K562 (cell line): Measurements from ENCODE around the gene CBX1. TPM values are rescaled to one million over a fixed set of nuclear protein-coding genes. Genes with fewer than 3 reads are reported as not detected.

Experiments
- MTA2 ChIP-seq: fragments of 450-650 bp; IDR thresholded peaks from 2 replicates; pipeline ENCODE4 v1.6.1; 2016; ENCODE audit warnings: low read depth
- TEAD2 ChIP-seq: fragments of 450-650 bp; IDR thresholded peaks from 2 replicates; pipeline ENCODE4 v1.6.1; 2016; ENCODE audit warnings: missing genetic modification characterization, control low read depth, missing compliant biosample characterization
- ZNF436 ChIP-seq: fragments of 250-450, 450-650 bp; sonication (Bioruptor Pico); formaldehyde crosslinking; IDR thresholded peaks from 2 replicates; pipeline ENCODE4 v1.7.0; 2020; ENCODE audit warnings: mild to moderate bottlenecking
- polyA plus RNA-seq, 8 experiments: library from polyadenylated mRNA; depleted of rRNA in 4 of 8; stranded (reverse) in 5 of 8; unstranded in 3 of 8; fragments of >200 nt; fragmentation: Nextera tagmentation in 2 of 8; fragmentation: Illumina TruSeq in 1 of 8; extraction: Ambion mirVana in 2 of 8; extraction: Trizol in 1 of 8; gene quantifications; 2 replicates each; pipeline versions ENCODE4 v1.2.1 to v1.2.3, GENCODE V29; 2011 to 2014; ENCODE audit warnings: inconsistent platforms in 1 of 8, missing spikeins in 1 of 8
- total RNA-seq, 7 experiments: library from RNA; depleted of rRNA in 6 of 7; stranded (reverse); fragments of >200 nt in 6 of 7; fragmentation: Illumina TruSeq in 2 of 7; extraction: Trizol in 2 of 7; gene quantifications; 2 replicates each; pipeline versions ENCODE4 v1.2.1 to v1.2.3, GENCODE V29; 2011 to 2021; ENCODE audit warnings: low replicate concordance in 1 of 7
- TF ChIP-seq, protein P1 (sequence below): fragments of 200-600 bp; sonication (generic); IDR thresholded peaks from one replicate; pipeline ENCODE4 v1.6.1; 2012; ENCODE audit warnings: mild to moderate bottlenecking, low read depth, low read length, inconsistent platforms

The CBX1 gene
- total and polyA plus RNA-seq, 9 of the 15 experiments (the other 6 are each of a cell fraction or from before 2014, with no cell fraction given), result 10.6 to 95.7 (median 52.7) TPM

GRCh38 chr17:48027322-48027981 lies 73.8 kb downstream of the CBX1 start (continued):
- TF ChIP-seq, protein P1, sequence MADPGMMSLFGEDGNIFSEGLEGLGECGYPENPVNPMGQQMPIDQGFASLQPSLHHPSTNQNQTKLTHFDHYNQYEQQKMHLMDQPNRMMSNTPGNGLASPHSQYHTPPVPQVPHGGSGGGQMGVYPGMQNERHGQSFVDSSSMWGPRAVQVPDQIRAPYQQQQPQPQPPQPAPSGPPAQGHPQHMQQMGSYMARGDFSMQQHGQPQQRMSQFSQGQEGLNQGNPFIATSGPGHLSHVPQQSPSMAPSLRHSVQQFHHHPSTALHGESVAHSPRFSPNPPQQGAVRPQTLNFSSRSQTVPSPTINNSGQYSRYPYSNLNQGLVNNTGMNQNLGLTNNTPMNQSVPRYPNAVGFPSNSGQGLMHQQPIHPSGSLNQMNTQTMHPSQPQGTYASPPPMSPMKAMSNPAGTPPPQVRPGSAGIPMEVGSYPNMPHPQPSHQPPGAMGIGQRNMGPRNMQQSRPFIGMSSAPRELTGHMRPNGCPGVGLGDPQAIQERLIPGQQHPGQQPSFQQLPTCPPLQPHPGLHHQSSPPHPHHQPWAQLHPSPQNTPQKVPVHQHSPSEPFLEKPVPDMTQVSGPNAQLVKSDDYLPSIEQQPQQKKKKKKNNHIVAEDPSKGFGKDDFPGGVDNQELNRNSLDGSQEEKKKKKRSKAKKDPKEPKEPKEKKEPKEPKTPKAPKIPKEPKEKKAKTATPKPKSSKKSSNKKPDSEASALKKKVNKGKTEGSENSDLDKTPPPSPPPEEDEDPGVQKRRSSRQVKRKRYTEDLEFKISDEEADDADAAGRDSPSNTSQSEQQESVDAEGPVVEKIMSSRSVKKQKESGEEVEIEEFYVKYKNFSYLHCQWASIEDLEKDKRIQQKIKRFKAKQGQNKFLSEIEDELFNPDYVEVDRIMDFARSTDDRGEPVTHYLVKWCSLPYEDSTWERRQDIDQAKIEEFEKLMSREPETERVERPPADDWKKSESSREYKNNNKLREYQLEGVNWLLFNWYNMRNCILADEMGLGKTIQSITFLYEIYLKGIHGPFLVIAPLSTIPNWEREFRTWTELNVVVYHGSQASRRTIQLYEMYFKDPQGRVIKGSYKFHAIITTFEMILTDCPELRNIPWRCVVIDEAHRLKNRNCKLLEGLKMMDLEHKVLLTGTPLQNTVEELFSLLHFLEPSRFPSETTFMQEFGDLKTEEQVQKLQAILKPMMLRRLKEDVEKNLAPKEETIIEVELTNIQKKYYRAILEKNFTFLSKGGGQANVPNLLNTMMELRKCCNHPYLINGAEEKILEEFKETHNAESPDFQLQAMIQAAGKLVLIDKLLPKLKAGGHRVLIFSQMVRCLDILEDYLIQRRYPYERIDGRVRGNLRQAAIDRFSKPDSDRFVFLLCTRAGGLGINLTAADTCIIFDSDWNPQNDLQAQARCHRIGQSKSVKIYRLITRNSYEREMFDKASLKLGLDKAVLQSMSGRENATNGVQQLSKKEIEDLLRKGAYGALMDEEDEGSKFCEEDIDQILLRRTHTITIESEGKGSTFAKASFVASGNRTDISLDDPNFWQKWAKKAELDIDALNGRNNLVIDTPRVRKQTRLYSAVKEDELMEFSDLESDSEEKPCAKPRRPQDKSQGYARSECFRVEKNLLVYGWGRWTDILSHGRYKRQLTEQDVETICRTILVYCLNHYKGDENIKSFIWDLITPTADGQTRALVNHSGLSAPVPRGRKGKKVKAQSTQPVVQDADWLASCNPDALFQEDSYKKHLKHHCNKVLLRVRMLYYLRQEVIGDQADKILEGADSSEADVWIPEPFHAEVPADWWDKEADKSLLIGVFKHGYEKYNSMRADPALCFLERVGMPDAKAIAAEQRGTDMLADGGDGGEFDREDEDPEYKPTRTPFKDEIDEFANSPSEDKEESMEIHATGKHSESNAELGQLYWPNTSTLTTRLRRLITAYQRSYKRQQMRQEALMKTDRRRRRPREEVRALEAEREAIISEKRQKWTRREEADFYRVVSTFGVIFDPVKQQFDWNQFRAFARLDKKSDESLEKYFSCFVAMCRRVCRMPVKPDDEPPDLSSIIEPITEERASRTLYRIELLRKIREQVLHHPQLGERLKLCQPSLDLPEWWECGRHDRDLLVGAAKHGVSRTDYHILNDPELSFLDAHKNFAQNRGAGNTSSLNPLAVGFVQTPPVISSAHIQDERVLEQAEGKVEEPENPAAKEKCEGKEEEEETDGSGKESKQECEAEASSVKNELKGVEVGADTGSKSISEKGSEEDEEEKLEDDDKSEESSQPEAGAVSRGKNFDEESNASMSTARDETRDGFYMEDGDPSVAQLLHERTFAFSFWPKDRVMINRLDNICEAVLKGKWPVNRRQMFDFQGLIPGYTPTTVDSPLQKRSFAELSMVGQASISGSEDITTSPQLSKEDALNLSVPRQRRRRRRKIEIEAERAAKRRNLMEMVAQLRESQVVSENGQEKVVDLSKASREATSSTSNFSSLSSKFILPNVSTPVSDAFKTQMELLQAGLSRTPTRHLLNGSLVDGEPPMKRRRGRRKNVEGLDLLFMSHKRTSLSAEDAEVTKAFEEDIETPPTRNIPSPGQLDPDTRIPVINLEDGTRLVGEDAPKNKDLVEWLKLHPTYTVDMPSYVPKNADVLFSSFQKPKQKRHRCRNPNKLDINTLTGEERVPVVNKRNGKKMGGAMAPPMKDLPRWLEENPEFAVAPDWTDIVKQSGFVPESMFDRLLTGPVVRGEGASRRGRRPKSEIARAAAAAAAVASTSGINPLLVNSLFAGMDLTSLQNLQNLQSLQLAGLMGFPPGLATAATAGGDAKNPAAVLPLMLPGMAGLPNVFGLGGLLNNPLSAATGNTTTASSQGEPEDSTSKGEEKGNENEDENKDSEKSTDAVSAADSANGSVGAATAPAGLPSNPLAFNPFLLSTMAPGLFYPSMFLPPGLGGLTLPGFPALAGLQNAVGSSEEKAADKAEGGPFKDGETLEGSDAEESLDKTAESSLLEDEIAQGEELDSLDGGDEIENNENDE, result no peak
- TF ChIP-seq MTA2 (no peak), ZNF436 (CRISPR knock-in tag) (no peak), TEAD2 (tag) (no peak)
- TF ChIP-seq, all 486 proteins: peak for 15
